ENCODE measurements around the gene JUNB.

Gene JUNB

GRCh38 chr19:12800923-12801465 is 9.7 kb downstream of the JUNB start (continued):
- peak; percentile 71; the same call in 1 of the 2 replicates for TF ChIP-seq ZBTB20 (tag by site-specific recombination; IDR thresholded peaks at IDR 0.05)

- Histone ChIP-seq H3K9me3 (ENCODE audit: control insufficient read depth, insufficient read depth, low read depth, low read length) (no peaks in the 10 kb centered on the region), H3K4me3 (ENCODE audit: low read depth, low read length) (peak within 1 kb of the TSS; percentile 86), H3K4me1 (ENCODE audit: control insufficient read depth, insufficient read depth, low read length) (no peaks in the 10 kb centered on the region), H3K36me3 (ENCODE audit: control insufficient read depth in 2 of 2, insufficient read depth in 1 of 2, low read length in 2 of 2) (peaks cover 14 to 28% of the 10 kb centered on the region in 2 experiments; a peak in 2 of 3 replicates), H3K27ac (ENCODE audit: extremely low read depth, low read depth, low read length) (peak within 1 kb of the TSS; percentile 76; the same call in 1 of the 2 replicates)
- POLR2A ChIA-PET = interaction anchor here (0.6 to 2.8 kb wide), 3 partner anchors 10 to 962 kb away, joined by 3 to 18 read pairs (median 5); partner anchors contain the start of gene JUNB
- CTCF ChIA-PET = interaction anchor here (0.6 to 16.5 kb wide), 7 partner anchors 14 to 1984 kb away, joined by 3 to 386 read pairs (median 4); partner anchors contain the start of gene HOOK2
- TF ChIP-seq ZNF174 (tag by site-specific recombination; IDR thresholded peaks at IDR 0.05) (no peak), ZFP69B (tag by site-specific recombination; IDR thresholded peaks at IDR 0.05) (peak; percentile 94), MZF1 (tag by site-specific recombination; IDR thresholded peaks at IDR 0.05; ENCODE audit: borderline replicate concordance) (no peak), GFI1B (tag by site-specific recombination; IDR thresholded peaks at IDR 0.05) (no peak), TSHZ1 (tag by site-specific recombination; IDR thresholded peaks at IDR 0.05; ENCODE audit: borderline replicate concordance) (no peak), ZNF658 (tag by site-specific recombination; IDR thresholded peaks at IDR 0.05) (no peak), ZNF561 (tag by site-specific recombination; IDR thresholded peaks at IDR 0.05; ENCODE audit: borderline replicate concordance) (peak; percentile 85), ZNF501 (tag by site-specific recombination; IDR thresholded peaks at IDR 0.05) (peak; percentile 93), GLIS1 (tag by site-specific recombination; IDR thresholded peaks at IDR 0.05) (peak; percentile 49), ZNF184 (tag by site-specific recombination; IDR thresholded peaks at IDR 0.05) (0 out of 2 replicates have a peak, but pooled peaks have one; percentile 48), ZNF112 (tag by site-specific recombination; IDR thresholded peaks at IDR 0.05) (no peak), HOXC10 (CRISPR knock-in tag; IDR thresholded peaks at IDR 0.05) (no peak), ZNF837 (tag by site-specific recombination; IDR thresholded peaks at IDR 0.05) (no peak), ZNF214 (tag by site-specific recombination; IDR thresholded peaks at IDR 0.05; ENCODE audit: borderline replicate concordance) (no peak), ZNF747 (tag by site-specific recombination; IDR thresholded peaks at IDR 0.05) (no peak), ZFP37 (tag by site-specific recombination; IDR thresholded peaks at IDR 0.05) (no peak; the same call in none of the 2 replicates), KLF10 (tag by site-specific recombination; IDR thresholded peaks at IDR 0.05) (peak; percentile 73; the same call in 1 of the 2 replicates), ZNF146 (tag by site-specific recombination; IDR thresholded peaks at IDR 0.05) (no peak), ZNF121 (tag by site-specific recombination; IDR thresholded peaks at IDR 0.05) (no peak), ZBTB21 (tag by site-specific recombination; IDR thresholded peaks at IDR 0.05) (no peak), ZNF292 (tag by site-specific recombination; IDR thresholded peaks at IDR 0.05; ENCODE audit: borderline replicate concordance, low read depth) (no peak), PRDM2 (tag by site-specific recombination; IDR thresholded peaks at IDR 0.05; ENCODE audit: borderline replicate concordance) (no peak), IKZF3 (tag by site-specific recombination; IDR thresholded peaks at IDR 0.05) (no peak), ZNF416 (tag by site-specific recombination; IDR thresholded peaks at IDR 0.05) (no peak), ZNF549 (tag by site-specific recombination; IDR thresholded peaks at IDR 0.05) (no peak)
These were observed 10.4 kb downstream of the JUNB start, which contains the start of the genes PRDX2 and THSD8 for GRCh38 chr19:12801466-12802266. PRDX2 (minus strand) TSS chr19:12801800; CDS start chr19:12801261, 539 bp downstream. THSD8 (plus strand) TSS chr19:12802069; CDS start chr19:12802072, 3 bp downstream.

Measured in HEK293 (cell line).